Left ventricle myocardium superior (tissue), 1 donor: ENCODE results near the gene TMPRSS4. TPM values are rescaled to one million over a fixed set of nuclear protein-coding genes. Genes with fewer than 3 reads are reported as not detected.

Source experiments
- ATAC-seq: fragments of 200-7000 bp; cut with Tn5 transposase; one replicate; pipeline ENCODE4 v1.9.1; 2020; ENCODE audit warnings: mild to moderate bottlenecking, moderate library complexity
- DNase-seq: peaks from one replicate; pipeline ENCODE4 v3.0.0-alpha.2; 2020
- intact Hi-C: fragments of 100-400 bp; cut with micrococcal nuclease; formaldehyde crosslinking; loops from one replicate; pipeline ENCODE4 v1.11.0; 2022
- total RNA-seq: library from RNA; stranded (reverse); fragmentation: NEBNext Ultra II Directional; extraction: Animal tissue kit (Norgen Biotek cat#: 25700); gene quantifications from one replicate; pipeline ENCODE4 v1.2.1, GENCODE V29; 2021
- donor health status: DM: no; HTN: yes; CAD: no; lungs with severe emphysema.

TMPRSS4 gene
- total RNA-seq, 1 donor from 2014 or later = not detected

DNA sequence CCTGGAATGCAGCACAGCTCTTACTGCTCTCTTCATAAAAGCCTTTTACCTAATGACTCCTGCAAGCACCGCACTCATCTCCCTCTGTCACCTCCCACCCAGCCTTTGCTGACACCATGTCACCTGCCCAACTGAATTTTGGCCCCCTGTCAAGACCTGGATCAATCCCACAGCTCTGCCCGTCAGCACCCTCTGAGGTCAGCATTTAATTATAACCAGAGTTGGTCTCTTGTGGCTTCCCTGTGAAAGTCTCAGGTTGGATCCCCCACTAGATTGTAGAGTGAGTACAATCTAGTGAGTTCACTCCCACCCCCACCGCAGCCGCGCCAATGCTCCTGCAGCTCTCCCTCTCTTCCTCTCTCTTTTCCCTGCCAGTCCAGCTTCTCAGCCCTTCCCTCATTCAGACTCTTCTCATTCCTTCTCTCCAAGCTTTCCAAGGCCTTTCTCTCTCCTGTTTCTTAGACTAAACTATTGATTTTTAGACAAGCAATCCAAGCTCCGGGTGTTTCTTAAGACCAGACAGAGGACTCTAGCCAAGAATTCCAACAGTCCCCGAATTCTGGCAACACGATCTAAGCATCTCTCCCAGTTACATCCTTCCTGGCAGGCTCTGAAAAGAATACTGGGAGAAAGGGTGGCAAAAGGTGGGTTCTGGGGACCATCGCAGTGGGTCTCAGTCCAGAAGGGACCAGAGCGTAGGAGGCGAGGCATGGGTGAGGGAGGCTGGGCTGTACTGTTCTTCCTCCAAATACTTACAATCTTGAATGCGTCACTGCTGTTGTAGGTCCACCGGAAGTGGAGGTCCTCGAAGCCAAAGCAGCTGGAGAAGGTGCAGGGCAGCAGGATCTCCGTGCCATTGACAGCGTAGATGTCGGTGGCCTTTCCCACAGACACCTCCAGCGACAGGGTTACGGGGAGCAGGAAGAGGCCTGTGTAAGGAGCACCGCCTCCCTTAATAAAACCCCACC, 67.7 kb downstream of the TMPRSS4 start:
- intact Hi-C loops = loop anchor here (10.0 kb wide), 1 partner anchor 220 kb away; no protein-coding TSS in a partner anchor
- DNase-seq = peak; percentile 58
- ATAC-seq = peak; percentile 66

DNA sequence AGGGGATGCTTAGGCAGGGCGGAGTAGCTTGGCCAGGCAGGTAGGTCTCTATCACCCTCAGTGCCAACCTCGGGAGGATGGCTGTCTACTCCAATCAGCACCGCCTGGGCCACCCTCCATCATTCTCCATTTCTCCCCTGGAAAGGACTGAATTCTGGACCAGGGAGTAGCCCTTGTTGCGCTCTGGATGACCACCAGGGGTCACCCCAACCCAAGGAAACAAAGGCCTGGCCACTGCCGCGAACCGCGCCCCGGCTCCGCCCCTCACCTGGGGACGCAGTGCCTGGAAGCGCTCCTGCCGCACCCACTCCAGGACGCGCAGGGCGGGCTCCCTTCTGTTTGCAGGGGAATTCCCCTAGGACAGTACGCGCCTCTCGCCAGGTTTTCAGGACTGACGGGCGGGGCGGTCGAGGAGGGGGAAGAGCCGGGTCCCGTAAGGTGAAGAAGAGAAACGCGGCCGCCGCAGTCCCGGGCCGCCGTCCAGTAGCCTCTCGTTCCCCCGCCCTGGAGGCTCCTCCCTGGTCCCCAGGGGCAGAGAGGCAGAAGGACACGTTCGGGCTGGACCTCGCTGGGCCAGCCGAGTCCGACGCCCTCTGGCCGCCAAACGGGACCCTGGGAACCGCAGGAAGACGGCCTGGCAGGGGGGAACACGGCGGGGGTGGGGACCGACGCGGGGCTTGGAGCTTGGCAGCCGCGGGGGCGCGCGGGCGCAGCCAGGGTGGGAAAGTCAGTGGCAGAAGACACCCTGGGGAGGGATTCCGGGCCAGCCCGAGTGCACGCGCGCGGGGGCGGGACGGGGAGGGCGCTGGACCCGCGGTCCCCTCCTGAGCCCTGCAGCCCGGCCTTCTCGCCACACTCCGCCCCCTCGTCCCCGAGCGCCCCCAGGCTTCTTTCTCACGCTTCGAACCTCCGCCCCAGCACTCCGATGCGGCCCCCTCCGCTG, 68.7 kb downstream of the TMPRSS4 start:
- DNase-seq (peak; percentile 92), ATAC-seq (peak; percentile 89)
- intact Hi-C loops = loop anchor here (10.0 kb wide), 1 partner anchor 219 kb away; no protein-coding TSS in a partner anchor

DNA sequence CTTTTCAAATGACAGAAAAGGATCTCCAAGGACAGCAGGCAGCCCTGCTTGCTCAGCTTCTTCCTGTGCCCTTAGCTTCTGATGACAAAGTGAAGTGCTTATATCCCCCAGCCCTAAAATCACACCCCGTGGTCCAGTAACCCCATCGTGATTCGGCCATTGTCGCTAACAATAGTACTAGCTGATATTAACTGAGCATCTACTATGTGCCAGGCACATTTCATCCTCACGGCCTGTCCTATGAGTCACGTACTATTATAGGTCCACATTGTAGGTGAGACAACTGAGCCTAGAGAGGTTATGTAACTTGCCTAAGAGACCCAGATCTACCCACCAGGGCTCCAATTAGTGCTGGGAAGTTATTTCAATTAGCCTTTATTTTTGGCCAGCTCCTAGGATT, 69.7 kb downstream of the TMPRSS4 start:
- ATAC-seq (no peak), DNase-seq (no peak)
- intact Hi-C loops = loop anchor here (10.0 kb wide), 1 partner anchor 218 kb away; no protein-coding TSS in a partner anchor

DNA sequence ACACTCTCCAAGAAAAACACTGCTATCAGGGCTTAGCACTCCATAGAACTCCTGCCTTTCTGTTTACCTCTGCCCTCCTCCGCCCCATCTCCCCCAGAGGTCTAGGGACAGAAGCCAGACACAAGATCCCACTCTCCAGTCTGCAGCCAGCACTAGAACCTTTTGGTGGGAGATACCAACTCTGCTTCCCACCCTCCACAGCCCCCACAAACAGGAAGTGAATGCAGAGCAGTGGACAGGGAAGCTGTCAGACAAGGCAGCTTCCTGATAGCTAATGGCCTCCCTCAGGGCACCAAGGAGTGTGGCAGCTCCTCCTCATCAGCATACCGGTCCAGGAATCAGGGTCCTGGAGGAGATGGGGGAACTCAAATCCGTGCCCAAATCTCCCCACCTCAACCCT, 70.6 kb downstream of the TMPRSS4 start:
- no peak for DNase-seq
- ATAC-seq = no peak
- intact Hi-C loops = loop anchor here (10.0 kb wide), 1 partner anchor 217 kb away; no protein-coding TSS in a partner anchor

DNA sequence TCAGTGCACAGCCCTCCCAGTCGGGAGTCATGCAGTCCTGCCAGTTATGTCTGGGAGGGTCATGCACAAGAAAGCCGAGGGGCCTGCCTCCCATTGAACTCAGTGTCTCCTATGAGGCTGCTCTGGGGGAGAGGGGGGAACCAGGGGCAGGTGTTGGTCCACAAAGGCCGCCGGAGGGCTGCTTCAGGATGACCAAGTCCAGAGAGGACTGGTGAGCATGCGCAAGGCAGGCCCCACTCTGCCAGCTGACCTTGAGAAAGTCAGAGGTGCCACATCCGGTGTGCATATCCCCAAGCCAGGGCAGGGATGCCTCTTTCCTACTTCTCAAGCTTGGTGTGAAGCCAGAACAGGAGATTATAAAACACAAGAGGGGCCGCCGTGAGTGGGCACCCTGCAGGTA, 71.4 kb downstream of the TMPRSS4 start:
- ATAC-seq = no peak
- no peak for DNase-seq
- intact Hi-C loops = loop anchor here (10.0 kb wide), 1 partner anchor 217 kb away; no protein-coding TSS in a partner anchor

DNA sequence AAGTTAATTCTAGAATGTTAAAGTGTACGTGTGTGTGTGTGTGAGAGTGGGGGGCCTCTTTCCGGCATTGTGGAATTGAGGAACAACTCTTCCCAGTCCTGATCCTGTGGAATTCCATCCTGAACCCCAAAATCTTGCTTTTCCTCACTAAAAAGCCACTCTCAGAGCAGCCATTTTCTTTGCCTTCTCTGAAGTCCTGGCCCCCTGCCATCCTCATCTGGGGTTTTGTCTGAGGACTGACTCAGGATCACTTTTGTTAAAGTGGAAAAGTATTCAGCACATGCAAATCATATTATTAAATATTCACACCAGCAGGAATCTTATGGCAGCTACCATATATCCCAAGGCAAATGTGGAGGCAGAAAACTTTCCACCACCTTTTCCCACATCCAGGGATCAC, 72.0 kb downstream of the TMPRSS4 start:
- intact Hi-C loops = loop anchor here (10.0 kb wide), 1 partner anchor 216 kb away; no protein-coding TSS in a partner anchor
- ATAC-seq (no peak), DNase-seq (no peak)

DNA sequence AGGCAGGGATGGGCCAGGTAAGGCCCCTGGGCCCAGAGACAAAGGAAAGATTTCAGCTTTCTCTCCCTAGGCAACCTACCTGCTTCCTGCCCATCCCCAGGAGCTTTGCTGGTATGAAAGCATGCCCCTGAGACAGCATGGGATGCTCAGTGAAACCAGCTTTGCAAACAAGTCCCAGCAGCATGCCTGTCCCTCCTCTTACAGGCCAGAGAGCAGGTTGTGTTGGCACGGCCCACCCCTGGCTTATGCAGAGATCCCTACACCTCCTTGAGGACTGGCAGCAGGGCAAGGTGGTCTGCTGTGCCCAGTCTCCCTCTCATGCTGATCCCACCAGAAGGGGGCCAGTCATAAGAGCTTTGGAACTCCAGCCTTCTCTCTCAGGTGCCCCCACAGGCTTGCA, 72.6 kb downstream of the TMPRSS4 start:
- no peak for ATAC-seq
- intact Hi-C loops = loop anchor here (10.0 kb wide), 1 partner anchor 215 kb away; no protein-coding TSS in a partner anchor

DNA sequence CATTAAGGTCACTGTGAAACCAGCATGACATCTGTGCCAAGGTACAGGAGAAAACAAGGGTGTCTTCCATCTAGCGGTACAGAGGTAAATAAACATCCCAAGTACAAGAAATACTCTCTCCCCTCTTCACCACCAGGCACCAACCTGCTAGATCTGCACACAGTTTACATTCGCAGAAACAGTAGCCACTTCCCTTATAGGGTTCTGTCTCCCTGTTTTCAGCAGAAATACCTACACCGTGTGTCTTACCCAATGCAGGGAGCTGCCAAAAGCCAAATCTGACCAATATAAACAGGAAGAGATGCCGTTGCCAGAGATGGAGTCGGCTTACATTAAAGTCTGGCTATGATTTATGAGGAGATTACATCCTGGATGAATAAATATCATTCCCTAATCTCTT, 74.6 kb downstream of the TMPRSS4 start:
- DNase-seq (no peak), ATAC-seq (no peak)
- intact Hi-C loops = no loop called here

More for the DNA sequence above, 72.6 kb downstream of the TMPRSS4 start:
- no peak for DNase-seq

DNA sequence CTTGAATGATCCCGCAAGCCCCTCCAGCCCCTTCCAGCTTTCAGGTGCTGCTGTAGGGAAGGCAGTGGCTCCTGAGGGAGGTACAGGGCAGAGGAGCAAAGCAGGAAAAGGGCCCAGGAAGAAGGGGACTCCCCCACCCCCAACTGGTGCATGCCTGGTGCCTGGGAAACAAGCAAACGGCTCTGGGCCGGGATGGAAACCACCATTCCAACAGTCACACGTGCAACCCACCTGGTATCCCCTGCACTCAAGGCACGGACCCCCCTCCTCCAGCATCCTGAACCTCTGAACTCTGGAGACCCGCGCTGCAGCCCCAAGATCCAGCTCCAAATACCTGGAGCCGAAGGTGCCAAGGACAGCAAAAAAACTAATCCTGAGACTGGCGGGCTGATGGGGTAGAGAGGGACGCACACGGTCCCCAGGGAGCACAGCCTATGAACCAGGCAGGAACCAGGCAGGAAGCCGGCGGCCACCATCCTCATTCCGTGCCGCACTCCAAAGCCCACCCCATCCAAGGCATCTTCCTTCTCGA, 75.2 kb downstream of the TMPRSS4 start:
- no peak for DNase-seq
- peak; percentile 4 for ATAC-seq
- intact Hi-C loops = no loop called here

DNA sequence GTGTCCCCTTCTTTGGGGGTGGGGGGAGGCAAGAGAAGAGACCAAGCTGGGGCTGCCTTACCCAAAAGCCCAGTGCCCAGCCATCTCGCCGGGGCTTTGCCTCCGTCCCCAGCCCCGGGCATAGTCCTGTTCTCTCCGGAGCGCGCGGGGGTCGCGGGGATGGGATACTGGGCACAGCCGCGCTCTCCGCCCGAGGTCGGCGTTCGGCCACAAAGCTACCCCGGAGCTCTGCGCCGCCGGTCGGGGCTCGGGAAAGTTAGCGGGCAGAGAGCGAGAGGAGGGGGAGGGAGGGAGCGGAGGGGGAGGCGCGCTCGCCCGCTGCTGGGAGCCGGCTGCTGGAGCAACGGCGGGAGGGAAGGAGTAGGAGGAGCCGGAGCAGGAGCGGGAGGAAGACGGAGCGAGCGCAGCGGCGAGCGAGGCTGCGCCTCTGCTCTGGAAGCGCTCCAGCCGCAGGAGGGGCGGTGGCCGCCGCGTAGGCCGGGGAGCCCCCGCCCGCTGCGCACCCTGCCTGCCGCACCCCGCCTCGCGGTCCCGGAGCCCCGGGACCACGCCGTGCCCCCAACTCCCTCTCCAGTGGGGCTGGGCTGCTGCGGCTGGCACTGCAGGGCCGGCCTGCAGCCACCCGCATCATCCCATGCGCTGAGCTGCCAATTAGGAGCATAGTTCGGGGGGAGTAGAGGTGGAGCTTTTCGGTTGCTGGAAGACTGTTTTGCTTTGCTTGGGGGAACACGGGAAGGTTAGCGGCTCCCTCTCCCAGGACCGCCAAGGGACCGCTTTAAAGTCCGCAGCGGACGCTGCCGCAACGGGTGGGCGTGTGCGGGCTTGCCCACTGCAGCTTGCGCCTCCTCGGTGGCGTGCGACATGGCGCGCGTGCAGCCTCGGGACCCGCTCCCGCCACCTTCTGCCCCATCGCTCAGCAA, 75.9 kb downstream of the TMPRSS4 start, which contains the start of gene SCN4B:
TSS of gene SCN4B (minus strand) at position 272 of the 920 bp plus-strand sequence. CDS start at position 122, 150 bp downstream.
- intact Hi-C loops = no loop called here
- DNase-seq (peak; percentile 82), ATAC-seq (peak; percentile 86)

DNA sequence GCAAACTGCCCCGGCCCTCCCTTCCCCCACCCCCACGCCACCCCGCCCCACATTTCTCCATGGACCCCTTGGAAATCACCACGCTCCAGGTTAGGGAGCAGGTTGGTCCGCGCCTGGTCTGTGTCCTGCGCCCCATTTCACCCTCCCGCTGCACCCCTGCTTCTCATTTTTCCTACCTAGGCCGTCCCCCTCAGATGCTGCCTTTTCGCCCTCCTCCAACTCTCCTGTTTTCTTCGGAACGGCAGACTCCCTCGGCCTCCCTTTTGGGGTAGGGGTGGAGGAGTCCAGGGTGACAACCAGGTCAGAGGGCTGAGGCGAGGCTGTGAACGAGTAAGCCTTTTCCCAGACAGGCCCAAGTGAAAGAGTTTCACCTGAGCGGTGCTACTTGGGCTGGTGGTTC, 76.6 kb downstream of the TMPRSS4 start:
- intact Hi-C loops = no loop called here
- no peak for DNase-seq
- no peak for ATAC-seq

DNA sequence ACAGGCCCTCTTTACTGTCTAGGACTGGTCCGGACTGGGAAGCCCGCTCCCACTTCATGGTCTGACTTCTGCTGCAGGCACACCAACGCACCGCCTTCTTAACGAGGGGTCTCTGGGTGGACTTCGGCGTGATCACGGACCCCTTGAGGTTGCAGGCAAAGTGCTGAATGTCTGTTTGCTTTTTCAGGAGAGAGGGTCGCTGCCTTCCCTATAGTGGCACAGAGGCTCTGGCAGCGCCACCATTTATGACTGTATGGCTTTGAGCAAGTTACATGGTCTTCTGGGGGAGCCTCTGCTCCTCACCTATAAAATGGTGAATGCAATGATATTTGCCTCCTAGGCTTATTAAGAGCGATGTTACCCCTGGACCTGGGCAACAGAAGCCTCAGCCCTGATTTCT, 77.1 kb downstream of the TMPRSS4 start:
- DNase-seq (no peak), ATAC-seq (no peak)
- intact Hi-C loops = no loop called here

DNA sequence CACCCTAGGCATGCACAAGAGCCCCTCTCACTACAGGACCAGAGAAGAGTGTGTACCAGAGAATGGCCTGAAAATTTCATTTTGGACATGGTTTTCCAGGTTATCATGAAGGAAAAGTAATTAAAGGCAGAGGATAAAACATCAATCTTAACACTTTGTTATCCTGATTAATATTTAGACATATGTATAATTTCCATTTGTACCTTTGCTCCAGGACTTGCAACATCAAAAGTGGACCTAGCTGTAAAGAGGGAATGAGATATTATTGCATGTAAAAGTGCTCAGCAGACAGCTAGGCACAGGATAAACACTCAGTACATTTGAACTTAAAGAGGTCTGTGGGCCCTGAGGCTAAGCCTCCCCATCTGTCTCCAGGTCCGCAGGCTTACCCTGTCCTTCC, 77.8 kb downstream of the TMPRSS4 start:
- intact Hi-C loops = no loop called here
- ATAC-seq (no peak), DNase-seq (no peak)

DNA sequence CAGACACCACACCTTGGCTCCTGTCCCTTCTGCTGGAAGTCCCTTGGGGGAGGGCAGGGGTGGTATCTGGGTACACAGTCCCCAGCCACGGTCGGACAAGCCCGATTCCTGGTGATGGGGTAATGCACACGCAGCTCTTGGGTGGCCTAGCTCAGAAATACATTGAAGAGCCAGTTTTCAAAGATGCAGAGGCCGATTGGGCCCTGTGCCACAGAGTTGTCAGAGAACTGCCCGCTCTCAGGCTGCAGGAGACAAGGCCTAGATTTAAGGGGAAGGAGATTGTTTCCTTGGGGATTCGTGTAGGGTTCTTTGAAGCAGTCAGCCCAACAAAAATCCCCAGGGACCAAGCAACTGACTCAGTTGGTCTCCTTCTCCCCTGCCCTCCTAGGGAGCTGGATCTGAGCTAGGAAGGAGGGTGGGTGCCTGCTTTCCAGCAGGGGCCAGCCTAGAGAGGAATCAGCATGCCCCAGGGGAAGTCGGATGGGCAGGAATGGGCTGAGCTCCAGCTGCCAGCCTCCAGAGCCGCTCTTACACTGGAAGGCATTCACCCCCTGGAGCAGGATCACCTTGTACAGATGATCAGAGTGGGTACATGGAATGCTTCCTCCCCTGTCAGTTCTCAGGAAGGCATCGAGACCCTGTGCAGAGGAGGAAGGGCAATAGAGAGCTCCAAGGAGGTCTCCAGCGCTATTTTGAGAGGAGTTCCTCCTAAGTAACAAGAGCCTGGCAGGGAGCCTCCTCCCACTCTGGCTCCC, 79.1 kb downstream of the TMPRSS4 start:
- intact Hi-C loops = no loop called here
- ATAC-seq = peak; percentile 3
- DNase-seq = no peak

DNA sequence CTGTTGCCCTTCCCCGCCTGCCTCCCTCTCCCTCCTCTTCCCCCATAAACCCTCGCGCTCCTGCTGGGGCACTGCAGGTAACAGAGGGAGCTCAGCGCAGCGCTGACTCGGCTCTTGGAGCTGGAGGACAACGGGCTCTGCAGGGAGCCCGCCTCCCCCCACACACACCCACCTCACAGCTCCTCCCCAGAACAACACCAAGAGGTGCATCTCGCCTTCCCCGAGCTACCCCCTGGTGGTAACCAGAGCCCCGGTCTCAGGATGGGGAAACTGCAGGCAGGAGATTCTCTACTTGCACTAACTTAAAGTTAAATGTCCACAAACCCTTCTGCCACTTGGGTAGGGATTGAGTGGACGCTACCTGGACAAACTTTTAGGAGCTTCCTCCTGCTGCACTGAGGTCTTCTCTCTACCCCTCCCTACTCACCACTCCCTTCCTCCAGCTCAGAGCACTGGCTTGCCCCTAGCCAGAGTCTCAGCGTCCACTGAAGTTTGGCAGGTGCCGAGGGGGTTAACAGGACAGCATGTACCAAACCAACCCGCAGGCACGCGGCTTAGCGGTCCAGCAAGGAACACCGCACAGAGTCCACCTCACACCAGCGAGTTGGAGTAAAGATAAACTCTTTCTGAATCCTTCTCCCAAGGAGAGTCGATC, 79.8 kb downstream of the TMPRSS4 start:
- intact Hi-C loops = no loop called here
- ATAC-seq = peak; percentile 56
- DNase-seq = peak; percentile 43

DNA sequence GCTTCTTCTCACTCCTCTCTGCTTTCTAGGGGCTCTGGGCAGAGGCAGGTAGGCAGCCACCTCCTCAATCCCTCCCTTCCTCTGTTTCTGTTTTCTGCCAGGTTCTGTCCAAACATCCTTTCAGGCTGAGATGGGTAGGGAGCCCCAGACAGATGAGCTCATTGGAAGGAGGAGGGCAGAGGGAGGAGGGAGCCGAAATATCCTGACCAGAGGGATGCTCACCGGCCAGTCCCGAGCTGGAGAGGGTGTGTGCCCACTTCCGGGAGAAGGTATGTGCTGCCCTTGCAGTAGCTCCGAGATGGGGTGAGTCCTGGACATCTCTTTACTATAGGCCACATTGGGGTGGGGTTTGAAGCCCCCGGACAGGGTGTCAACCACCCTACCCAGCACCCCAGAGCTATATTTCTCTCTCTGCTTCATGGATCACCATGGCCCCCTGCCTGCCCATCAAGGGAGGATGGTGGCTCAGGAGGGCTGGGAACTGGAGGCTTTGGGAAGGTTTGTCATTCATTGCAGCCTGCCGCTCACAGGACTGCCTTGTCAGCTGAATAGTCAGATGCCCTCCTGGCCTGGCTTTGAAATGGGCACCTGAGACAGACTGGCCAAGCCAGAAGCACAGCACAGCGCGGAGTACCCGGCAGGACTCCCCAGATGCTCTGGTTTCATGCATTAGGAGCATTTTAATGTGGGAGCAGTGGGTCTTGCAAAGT, 80.5 kb downstream of the TMPRSS4 start:
- no peak for ATAC-seq
- intact Hi-C loops = no loop called here

More for the DNA sequence above, 80.5 kb downstream of the TMPRSS4 start:
- DNase-seq = peak; percentile 20
